Right atrium auricular region (tissue), 2 donors: ENCODE results near the gene RBM38. TPM values are rescaled to one million over a fixed set of nuclear protein-coding genes. Genes with fewer than 3 reads are reported as not detected.
A peak's percentile ranks its signal among the peaks of the same experiment; 100 is the strongest.
"Not testable (repeated sequence)": the region's sequence is repeated elsewhere in the genome, so short reads cannot be mapped to it uniquely, and the experiment has no call there.

Experiments used
- DNase-seq: peaks from one replicate; pipeline ENCODE4 v3.0.0-alpha.2; 2019; ENCODE audit warnings: low spot score
- H3K27ac ChIP-seq, 2 donors: fragments of 200-600 bp; sonication (generic); 1 replicate in 1 of 2; 2 replicates in 1 of 2; pipeline ENCODE4 v1.5.1; 2016 to 2019
- H3K27me3 ChIP-seq, 2 donors: fragments of 200-600 bp; sonication (generic); one replicate each; pipeline versions ENCODE4 v1.5.1 to v1.6.0; 2017 to 2019
- H3K36me3 ChIP-seq: fragments of 200-600 bp; sonication (generic); one replicate; pipeline ENCODE4 v1.5.1; 2016
- H3K4me1 ChIP-seq, 2 donors: fragments of 200-600 bp; sonication (generic); one replicate each; pipeline versions ENCODE4 v1.5.1 to v1.6.0; 2017 to 2019
- H3K4me3 ChIP-seq, 2 donors: fragments of 200-600 bp; sonication (generic); 1 replicate in 1 of 2; 2 replicates in 1 of 2; pipeline ENCODE4 v1.5.1; 2017 to 2019; ENCODE audit warnings: mild to moderate bottlenecking in 1 of 2, moderate library complexity in 1 of 2
- H3K9me3 ChIP-seq, 2 donors: fragments of 200-600 bp; sonication (generic); one replicate each; pipeline ENCODE4 v1.5.1; 2019
- total RNA-seq, 2 donors: library from RNA; depleted of rRNA; stranded (reverse); fragments of >200 nt; gene quantifications; one replicate each; pipeline ENCODE4 v1.1.0, GENCODE V29; 2016
- TF ChIP-seq, protein P1 (sequence below), 2 donors: fragments of 200-600 bp; sonication (generic); IDR thresholded peaks; one replicate each; pipeline ENCODE4 v1.5.1; 2019; ENCODE audit warnings: antibody characterized with exemption in 2 of 2

RBM38 gene
- total RNA-seq, 2 donors from 2014 or later = 127 to 151 TPM

DNA sequence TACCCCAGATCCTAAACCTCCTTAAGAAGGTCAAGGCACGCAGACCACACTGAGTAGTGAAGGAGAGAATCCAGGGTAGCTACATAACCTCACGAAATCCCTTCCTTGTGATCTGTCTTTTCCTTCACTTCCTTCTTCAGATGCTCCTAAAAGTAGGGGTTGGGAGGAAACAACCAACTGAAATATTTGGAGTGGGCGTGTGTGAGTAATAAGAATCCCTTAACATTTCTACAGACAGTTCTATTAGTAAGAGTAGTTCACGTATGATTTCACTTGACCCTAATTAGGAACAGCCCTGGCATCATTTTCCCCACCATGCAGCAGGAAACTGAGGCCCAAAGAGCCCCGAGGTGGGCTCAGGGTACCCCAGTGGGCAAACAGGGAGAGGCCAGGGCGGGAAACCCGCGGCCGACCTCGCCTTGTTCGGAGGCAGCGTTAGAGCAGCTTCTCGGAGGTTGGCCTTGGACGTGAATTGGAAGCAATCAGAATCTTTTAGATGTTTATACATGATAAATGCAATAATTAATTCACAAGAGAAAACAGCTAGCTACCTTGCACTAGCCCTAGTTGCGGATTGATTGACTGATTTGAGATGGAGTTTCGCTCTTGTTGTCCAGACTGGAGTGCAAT, 41.0 kb upstream of the RBM38 start:
- Histone ChIP-seq H3K36me3 (no peaks in the 10 kb centered on the region), H3K9me3 (no peaks in the 10 kb centered on the region), H3K4me3 (no peak overlapping the region), H3K27ac (no peak overlapping the region), H3K27me3 (no peaks in the 10 kb centered on the region), H3K4me1 (peaks cover 0 to 13% of the 10 kb centered on the region in 2 donors)
- DNase-seq = no peak
- TF ChIP-seq, protein P1, sequence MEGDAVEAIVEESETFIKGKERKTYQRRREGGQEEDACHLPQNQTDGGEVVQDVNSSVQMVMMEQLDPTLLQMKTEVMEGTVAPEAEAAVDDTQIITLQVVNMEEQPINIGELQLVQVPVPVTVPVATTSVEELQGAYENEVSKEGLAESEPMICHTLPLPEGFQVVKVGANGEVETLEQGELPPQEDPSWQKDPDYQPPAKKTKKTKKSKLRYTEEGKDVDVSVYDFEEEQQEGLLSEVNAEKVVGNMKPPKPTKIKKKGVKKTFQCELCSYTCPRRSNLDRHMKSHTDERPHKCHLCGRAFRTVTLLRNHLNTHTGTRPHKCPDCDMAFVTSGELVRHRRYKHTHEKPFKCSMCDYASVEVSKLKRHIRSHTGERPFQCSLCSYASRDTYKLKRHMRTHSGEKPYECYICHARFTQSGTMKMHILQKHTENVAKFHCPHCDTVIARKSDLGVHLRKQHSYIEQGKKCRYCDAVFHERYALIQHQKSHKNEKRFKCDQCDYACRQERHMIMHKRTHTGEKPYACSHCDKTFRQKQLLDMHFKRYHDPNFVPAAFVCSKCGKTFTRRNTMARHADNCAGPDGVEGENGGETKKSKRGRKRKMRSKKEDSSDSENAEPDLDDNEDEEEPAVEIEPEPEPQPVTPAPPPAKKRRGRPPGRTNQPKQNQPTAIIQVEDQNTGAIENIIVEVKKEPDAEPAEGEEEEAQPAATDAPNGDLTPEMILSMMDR (IDR thresholded peaks at IDR 0.05) = no peak

DNA sequence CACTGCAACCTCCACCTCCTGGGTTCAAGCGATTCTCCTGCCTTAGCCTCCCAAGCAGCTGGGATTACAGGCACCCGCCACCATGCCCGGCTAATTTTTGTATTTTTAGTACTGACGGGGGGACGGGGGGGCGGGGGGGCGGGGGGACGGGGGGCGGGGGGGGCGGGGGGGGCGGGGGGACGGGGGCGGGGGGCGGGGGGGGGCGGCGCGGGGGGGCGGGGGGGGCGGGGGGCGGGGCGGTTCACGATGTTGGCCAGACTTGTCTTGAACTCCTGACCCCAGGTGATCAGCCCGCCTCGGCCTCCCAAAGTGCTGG, 40.5 kb upstream of the RBM38 start:
- Histone ChIP-seq H3K27ac (peak overlapping the region; percentile 82 to 87), H3K4me1 (peaks cover 0 to 13% of the 10 kb centered on the region in 2 donors), H3K4me3 (peak overlapping the region; percentile 79 to 85)
- not testable (repeated sequence) for H3K36me3 ChIP-seq, DNase-seq, H3K27me3 ChIP-seq, H3K9me3 ChIP-seq

DNA sequence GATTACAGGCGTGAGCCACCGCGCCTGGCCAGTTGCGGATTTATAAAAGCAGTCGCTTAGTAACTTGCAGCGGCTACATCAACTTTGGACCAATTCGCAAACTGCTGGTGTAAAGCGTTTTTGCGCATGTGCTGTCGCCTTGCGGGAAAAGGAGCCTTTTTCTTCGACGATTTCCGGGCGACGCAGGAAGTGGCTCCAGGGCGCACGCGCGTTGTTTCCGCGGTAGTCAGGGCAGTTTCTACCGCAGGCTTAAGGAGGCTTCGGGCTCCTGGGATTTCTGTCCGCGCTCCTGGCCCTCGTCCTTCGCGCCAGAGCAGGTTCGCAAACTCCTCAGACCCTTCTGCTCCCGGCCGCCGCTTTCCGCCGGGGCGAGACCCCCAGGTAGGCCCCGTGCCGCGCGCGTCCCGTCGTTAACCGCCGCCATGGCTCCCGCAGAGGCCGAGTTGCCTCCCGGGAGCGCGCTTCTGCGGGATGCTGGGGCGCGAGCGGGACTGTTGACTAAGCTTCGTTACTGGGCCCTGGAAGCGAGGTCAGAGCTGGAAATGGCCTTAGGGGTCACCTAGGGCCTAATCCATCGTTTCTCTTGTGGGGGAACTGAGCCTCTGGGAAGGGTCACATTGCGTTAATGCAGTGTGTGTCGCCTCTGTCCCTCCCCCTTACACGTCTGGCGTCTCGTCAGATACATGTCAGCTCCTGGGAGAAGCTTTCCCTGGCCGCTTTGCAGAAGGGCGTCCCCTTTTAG, 40.0 kb upstream of the RBM38 start, which contains the start of gene RAE1:
Gene RAE1, plus strand, starts transcription at position 214 of the 742 bp plus-strand sequence. CDS start 2,784 bp downstream, outside the sequence.
- TF ChIP-seq, protein P1 (IDR thresholded peaks at IDR 0.05) = no peak
- Histone ChIP-seq H3K4me1 (peaks cover 0 to 13% of the 10 kb centered on the region in 2 donors), H3K36me3 (no peaks in the 10 kb centered on the region), H3K4me3 (peak within 1 kb of the TSS; percentile 79 to 85), H3K9me3 (no peaks in the 10 kb centered on the region), H3K27me3 (no peaks in the 10 kb centered on the region), H3K27ac (peak within 1 kb of the TSS; percentile 82 to 87)
- peak; percentile 92 for DNase-seq

DNA sequence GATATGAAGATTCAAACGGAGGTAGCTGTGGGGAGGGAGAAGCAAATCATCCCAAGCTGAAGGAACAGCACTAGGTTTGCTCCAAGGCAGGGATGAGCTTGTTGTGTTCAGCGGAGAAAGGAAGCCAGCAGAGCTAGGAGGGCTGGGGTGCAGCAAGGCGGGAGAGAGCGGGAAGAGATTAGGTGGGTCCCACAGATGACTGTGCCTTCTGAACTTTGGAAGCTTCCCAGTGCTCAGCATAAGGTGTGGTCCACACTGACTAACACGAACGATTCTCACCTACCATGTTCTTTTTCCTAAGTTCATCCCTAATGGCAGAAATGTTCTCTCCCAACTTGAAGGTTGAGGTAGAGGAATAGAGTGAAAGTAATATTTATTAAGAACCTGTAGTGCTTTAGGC, 38.9 kb upstream of the RBM38 start:
- no peaks in the 10 kb centered on the region for H3K27me3 ChIP-seq
- H3K4me3 ChIP-seq = peak overlapping the region in 1 of 2 donors; percentile 85
- TF ChIP-seq, protein P1 (IDR thresholded peaks at IDR 0.05) = no peak
- H3K36me3 ChIP-seq = no peaks in the 10 kb centered on the region
- DNase-seq = no peak
- no peak overlapping the region for H3K27ac ChIP-seq
- no peaks in the 10 kb centered on the region for H3K9me3 ChIP-seq
- peaks cover 0 to 13% of the 10 kb centered on the region in 2 donors for H3K4me1 ChIP-seq

DNA sequence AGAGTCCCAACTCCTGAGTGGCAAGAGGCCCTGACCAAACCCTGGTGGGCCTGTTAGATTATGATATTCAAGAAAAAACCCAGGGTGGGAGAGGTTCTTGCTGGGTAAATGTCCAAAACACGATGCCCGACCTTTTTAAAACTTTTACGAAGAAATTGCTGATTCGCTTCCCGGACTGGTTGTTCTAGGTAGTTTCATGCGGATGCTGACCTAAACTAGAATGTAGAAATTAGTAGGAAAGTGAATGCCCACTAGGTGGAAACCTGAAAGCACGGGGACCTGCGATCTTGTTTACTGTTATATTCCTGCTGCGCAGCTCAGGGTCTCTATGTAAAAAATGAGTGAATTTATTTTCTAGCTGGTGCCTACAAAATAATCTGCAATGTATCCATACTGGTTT, 37.8 kb upstream of the RBM38 start:
- H3K4me1 ChIP-seq = peaks cover 0 to 13% of the 10 kb centered on the region in 2 donors
- no peak for DNase-seq
- H3K27ac ChIP-seq = no peak overlapping the region
- H3K27me3 ChIP-seq = no peaks in the 10 kb centered on the region
- no peaks in the 10 kb centered on the region for H3K9me3 ChIP-seq
- no peak overlapping the region for H3K4me3 ChIP-seq
- TF ChIP-seq, protein P1 (IDR thresholded peaks at IDR 0.05) = no peak
- no peaks in the 10 kb centered on the region for H3K36me3 ChIP-seq

DNA sequence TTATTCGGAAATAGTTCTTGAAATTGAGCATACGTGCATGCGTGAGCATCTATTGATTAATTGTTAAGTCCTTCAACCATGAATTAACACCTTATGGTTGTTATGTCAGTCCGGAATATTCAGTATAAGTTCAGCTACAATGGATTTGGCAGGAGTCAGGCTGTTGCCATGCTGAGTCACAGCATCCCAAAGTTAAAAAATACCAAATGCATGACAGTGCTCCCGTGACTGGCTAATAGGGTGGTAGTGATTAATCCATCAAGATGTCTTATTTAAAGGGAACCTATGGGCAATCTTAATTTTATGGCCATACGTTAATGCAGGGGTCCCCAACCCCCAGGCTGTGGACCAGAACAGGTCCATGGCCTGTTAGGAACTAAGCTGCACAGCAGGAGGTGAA, 29.7 kb upstream of the RBM38 start:
- TF ChIP-seq, protein P1 (IDR thresholded peaks at IDR 0.05) = no peak
- H3K9me3 ChIP-seq = no peaks in the 10 kb centered on the region
- no peak for DNase-seq
- H3K4me3 ChIP-seq = no peak overlapping the region
- H3K4me1 ChIP-seq = no peaks in the 10 kb centered on the region
- no peak overlapping the region for H3K27ac ChIP-seq
- no peaks in the 10 kb centered on the region for H3K27me3 ChIP-seq
- peaks cover 40% of the 10 kb centered on the region for H3K36me3 ChIP-seq
